ENCODE measurements around the gene SGMS2. TPM values are rescaled to one million over a fixed set of nuclear protein-coding genes. Genes with fewer than 3 reads are reported as not detected.

The SGMS2 gene
- total RNA-seq, 1 experiment from 2014 or later, result 4.4 TPM

DNA sequence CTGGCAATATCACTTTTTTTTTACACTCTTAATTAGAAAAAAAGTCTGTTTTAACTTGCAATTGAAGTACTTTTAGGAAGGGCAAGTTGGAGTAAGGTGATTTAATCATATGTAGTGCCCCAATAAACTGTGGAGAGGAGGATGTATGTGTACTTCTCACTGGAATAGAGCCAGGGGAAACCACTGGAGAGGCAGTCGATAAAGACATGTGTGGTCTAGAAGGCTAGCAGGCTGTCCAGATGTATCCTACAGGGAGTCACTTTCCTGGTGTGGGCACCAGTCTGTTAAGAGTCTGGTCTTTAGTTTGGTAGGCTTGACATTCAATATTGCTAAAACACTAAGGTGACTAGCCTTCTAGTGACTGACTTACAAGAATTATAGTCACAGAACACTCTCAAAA, 9.6 kb upstream of the SGMS2 start:
- H3K9me3 ChIP-seq (replicated peaks), result no peaks in the 10 kb centered on the region
- no peak overlapping the region for H3K27ac ChIP-seq
- DNase-seq, result no peak
- peaks cover 4% of the 10 kb centered on the region; the same call in 1 of the 2 replicates for H3K4me1 ChIP-seq
- H3K27me3 ChIP-seq, result no peaks in the 10 kb centered on the region
- H3K4me3 ChIP-seq, result no peak overlapping the region
- no peaks in the 10 kb centered on the region for H3K36me3 ChIP-seq

DNA sequence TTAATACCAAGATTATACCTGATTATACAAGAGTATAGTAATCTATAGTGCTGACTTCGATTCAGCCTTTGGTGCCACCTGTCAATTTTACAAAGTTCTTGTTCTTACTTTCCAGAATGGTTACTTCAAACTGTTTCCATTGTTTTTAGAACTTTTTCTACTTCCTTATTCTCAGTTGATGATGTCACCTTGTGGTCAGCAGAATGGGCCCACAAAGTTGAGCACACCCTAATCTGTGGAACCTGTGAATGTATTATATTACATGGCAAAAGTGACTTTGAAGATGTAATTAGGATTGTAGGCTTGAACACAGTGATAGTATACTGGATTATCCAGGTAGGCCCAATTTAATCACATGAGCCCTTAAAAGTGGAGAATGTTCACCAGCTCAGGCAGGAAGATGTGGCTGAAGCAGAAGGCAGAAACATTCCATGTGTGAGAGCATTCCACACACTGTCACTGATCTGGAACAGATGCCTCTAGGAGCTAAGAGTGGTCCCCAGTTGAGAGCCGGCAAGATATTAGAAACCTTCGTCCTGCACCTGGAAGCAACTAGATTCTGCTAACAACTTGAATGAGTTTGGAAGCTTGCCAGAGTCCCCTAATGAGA, 6.3 kb upstream of the SGMS2 start:
- DNase-seq, result peak in 1 of 2 experiments; percentile 13
- no peaks in the 10 kb centered on the region for H3K27me3 ChIP-seq
- H3K27ac ChIP-seq, result no peak overlapping the region
- H3K4me1 ChIP-seq, result peaks cover 4% of the 10 kb centered on the region; the same call in 1 of the 2 replicates
- H3K4me3 ChIP-seq, result no peak overlapping the region
- no peaks in the 10 kb centered on the region for H3K9me3 ChIP-seq (replicated peaks)
- H3K36me3 ChIP-seq, result no peaks in the 10 kb centered on the region

- DNase-seq, result no peak
- H3K4me1 ChIP-seq, result no peaks in the 10 kb centered on the region
- no peaks in the 10 kb centered on the region for H3K36me3 ChIP-seq
- peak overlapping the region; percentile 30 for H3K27ac ChIP-seq
- H3K27me3 ChIP-seq, result no peaks in the 10 kb centered on the region
- peak overlapping the region; percentile 81 for H3K4me3 ChIP-seq
- H3K9me3 ChIP-seq (replicated peaks), result no peaks in the 10 kb centered on the region
Measured at GRCh38 chr4:107823870-107824349, 822 bp upstream of the SGMS2 start.

DNA sequence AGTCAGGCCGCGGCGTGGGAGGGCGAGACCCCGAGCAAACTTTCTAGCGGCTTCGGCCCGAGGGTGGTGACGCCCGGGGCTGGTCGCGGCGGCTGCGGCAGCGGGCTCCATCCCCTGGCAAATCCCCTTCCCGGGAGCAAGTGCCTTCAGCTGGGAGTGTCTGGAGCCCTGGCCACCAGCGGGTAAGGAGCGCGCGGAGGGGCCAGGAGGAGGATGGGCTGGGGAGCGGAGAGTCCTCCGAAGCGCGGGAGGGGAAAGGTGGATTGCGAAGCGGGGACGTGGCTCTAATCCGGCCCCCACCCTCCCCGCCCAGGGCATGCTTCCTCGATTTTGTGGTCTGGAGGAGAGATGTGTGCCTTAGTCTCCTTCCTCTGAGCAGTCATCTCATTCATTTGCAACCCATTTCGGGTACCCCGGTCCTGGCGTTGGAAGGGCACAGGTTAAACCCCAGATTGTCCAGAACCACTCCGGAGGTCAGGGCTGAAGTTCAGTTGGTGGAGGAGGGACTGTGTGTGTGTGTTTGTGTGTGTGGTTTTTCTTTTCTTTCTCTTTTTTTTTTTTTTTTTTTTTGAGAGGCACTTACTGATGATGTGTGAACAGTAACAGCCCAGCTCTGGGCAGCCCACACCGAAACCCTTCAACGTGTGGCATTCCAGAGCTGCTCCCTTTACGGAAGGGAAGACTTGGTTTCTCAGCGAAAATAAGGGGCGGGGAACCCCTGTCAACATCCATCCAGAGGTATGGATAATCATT, 516 bp downstream of the SGMS2 start:
- Histone ChIP-seq H3K9me3 (replicated peaks) (no peaks in the 10 kb centered on the region), H3K27ac (no peak overlapping the region; the same call in 1 of the 2 replicates), H3K36me3 (no peaks in the 10 kb centered on the region), H3K4me3 (peak overlapping the region; percentile 81), H3K27me3 (no peaks in the 10 kb centered on the region), H3K4me1 (no peaks in the 10 kb centered on the region)
- DNase-seq, result peak; percentile 48 to 60

DNA sequence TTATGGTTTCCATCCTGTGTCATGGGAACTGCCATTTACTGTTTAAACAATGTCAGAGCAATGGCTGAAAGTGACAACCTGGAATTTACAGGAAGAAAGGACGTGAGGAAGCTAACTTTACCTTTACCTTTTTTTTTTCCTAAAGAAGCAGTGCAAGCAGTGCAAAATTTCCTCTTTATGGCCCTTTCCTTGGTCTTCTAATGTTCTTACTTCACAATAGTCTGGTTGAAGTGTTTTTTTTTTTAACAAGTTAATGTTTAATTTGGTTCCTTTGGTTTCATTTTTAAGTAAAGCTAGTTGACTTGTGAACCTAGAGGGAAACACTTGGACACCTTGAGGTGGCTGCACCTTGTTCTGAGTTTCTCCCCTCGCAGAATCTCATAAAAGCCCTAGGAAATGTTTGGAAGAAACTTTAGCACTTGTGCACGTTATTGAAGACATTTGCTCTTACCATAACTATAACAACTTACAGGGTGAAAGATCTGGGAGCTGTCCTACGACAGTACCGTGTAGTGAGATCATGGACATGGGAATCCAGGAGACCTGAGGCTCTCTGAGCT, 1.8 kb downstream of the SGMS2 start:
- no peak for DNase-seq
- Histone ChIP-seq H3K9me3 (replicated peaks) (no peaks in the 10 kb centered on the region), H3K4me1 (no peaks in the 10 kb centered on the region), H3K36me3 (no peaks in the 10 kb centered on the region), H3K27ac (no peak overlapping the region), H3K27me3 (no peaks in the 10 kb centered on the region), H3K4me3 (no peak overlapping the region)

- no peaks in the 10 kb centered on the region for H3K4me1 ChIP-seq
- no peaks in the 10 kb centered on the region for H3K36me3 ChIP-seq
- H3K27me3 ChIP-seq, result no peaks in the 10 kb centered on the region
- H3K9me3 ChIP-seq (replicated peaks), result no peaks in the 10 kb centered on the region
- H3K27ac ChIP-seq, result no peak overlapping the region
- H3K4me3 ChIP-seq, result no peak overlapping the region
- DNase-seq, result no peak
Measured at GRCh38 chr4:107828315-107829090, 3.8 kb downstream of the SGMS2 start.

- H3K4me1 ChIP-seq, result no peaks in the 10 kb centered on the region
- H3K4me3 ChIP-seq, result no peak overlapping the region
- DNase-seq, result no peak
- H3K9me3 ChIP-seq (replicated peaks), result no peaks in the 10 kb centered on the region
- no peaks in the 10 kb centered on the region for H3K36me3 ChIP-seq
- H3K27ac ChIP-seq, result no peak overlapping the region
- no peaks in the 10 kb centered on the region for H3K27me3 ChIP-seq
Measured at GRCh38 chr4:107831140-107831539, 6.4 kb downstream of the SGMS2 start.

GRCh38 chr4:107832275-107832807, 7.6 kb downstream of the SGMS2 start:
- no peaks in the 10 kb centered on the region for H3K36me3 ChIP-seq
- H3K9me3 ChIP-seq (replicated peaks), result no peaks in the 10 kb centered on the region
- no peak overlapping the region for H3K4me3 ChIP-seq
- no peak overlapping the region for H3K27ac ChIP-seq
- no peaks in the 10 kb centered on the region for H3K27me3 ChIP-seq
- no peaks in the 10 kb centered on the region for H3K4me1 ChIP-seq
- no peak for DNase-seq

DNA sequence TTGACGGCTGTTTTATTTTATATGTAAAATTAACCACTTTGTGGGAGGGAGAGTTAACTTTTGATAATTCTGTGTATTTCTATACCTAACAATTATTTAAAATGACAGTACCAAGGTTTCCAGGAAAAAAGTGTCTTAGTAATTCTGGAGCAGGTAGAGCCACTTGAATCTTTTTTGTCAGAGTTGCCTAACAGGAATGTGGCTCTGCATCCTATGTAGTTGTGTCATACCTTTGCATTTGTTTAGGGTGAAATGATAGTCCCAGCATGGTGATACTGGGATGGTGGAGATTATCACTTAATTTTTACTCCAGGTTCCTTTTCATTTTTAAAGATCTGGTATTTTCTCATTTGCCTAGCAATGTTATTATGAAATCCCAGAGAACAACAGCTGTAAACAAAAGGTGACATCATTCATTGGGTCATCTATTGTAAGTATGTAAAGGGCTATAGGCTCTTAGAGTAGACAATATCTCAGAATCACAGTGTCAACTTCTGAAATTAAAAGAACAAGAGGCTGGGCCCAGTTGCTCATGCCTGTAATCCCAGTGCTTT, 9.6 kb downstream of the SGMS2 start:
- Histone ChIP-seq H3K27ac (no peak overlapping the region), H3K9me3 (replicated peaks) (no peaks in the 10 kb centered on the region), H3K27me3 (no peaks in the 10 kb centered on the region), H3K4me1 (no peaks in the 10 kb centered on the region), H3K36me3 (no peaks in the 10 kb centered on the region), H3K4me3 (no peak overlapping the region)
- DNase-seq, result no peak

DNA sequence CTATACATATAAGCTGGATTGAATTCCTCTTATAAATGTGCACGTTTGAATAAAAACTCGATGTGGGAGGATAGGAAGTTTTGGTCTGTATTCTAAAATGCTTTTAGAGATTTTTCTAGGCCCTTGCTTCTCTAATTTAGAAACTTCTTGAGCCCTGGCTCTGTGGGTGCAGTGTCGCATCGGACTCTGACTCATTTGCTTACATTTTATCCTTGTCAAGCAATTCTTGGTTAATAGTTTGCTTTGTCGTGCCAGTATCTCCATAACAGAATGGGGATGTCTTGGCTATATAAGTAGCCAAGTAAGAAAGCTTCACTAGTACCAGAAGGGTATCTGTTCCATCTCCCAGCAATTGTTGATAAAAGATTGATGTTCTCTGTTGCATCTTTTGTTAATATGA, 10.7 kb downstream of the SGMS2 start:
- Histone ChIP-seq H3K36me3 (no peaks in the 10 kb centered on the region), H3K27ac (no peak overlapping the region), H3K9me3 (replicated peaks) (no peaks in the 10 kb centered on the region), H3K4me3 (no peak overlapping the region), H3K27me3 (no peaks in the 10 kb centered on the region), H3K4me1 (no peaks in the 10 kb centered on the region)
- DNase-seq, result no peak

- no peaks in the 10 kb centered on the region for H3K36me3 ChIP-seq
- no peaks in the 10 kb centered on the region for H3K27me3 ChIP-seq
- H3K4me1 ChIP-seq, result no peaks in the 10 kb centered on the region
- H3K4me3 ChIP-seq, result no peak overlapping the region
- H3K9me3 ChIP-seq (replicated peaks), result no peaks in the 10 kb centered on the region
- no peak overlapping the region for H3K27ac ChIP-seq
- DNase-seq, result no peak
Measured at GRCh38 chr4:107837317-107837716, 12.6 kb downstream of the SGMS2 start.

- DNase-seq, result no peak
- H3K4me1 ChIP-seq, result no peaks in the 10 kb centered on the region
- no peaks in the 10 kb centered on the region for H3K9me3 ChIP-seq (replicated peaks)
- H3K27ac ChIP-seq, result no peak overlapping the region
- no peaks in the 10 kb centered on the region for H3K36me3 ChIP-seq
- H3K4me3 ChIP-seq, result no peak overlapping the region
- H3K27me3 ChIP-seq, result no peaks in the 10 kb centered on the region
Measured at GRCh38 chr4:107837776-107838618, 13.3 kb downstream of the SGMS2 start.

- Histone ChIP-seq H3K27me3 (no peaks in the 10 kb centered on the region), H3K4me1 (no peaks in the 10 kb centered on the region), H3K9me3 (replicated peaks) (no peaks in the 10 kb centered on the region), H3K27ac (no peak overlapping the region), H3K36me3 (no peaks in the 10 kb centered on the region), H3K4me3 (no peak overlapping the region)
- no peak for DNase-seq
Measured at GRCh38 chr4:107838861-107839565, 14.3 kb downstream of the SGMS2 start.

Measured in SJCRH30 (cell line).